GM21619 (cell line): ENCODE data around the gene TMEM18.

Experiments used
- ATAC-seq: cut with Tn5 transposase; IDR thresholded peaks from one replicate; pipeline ENCODE4 v1.9.1; 2021; ENCODE audit not compliant: unreplicated experiment

TMEM18 gene

DNA sequence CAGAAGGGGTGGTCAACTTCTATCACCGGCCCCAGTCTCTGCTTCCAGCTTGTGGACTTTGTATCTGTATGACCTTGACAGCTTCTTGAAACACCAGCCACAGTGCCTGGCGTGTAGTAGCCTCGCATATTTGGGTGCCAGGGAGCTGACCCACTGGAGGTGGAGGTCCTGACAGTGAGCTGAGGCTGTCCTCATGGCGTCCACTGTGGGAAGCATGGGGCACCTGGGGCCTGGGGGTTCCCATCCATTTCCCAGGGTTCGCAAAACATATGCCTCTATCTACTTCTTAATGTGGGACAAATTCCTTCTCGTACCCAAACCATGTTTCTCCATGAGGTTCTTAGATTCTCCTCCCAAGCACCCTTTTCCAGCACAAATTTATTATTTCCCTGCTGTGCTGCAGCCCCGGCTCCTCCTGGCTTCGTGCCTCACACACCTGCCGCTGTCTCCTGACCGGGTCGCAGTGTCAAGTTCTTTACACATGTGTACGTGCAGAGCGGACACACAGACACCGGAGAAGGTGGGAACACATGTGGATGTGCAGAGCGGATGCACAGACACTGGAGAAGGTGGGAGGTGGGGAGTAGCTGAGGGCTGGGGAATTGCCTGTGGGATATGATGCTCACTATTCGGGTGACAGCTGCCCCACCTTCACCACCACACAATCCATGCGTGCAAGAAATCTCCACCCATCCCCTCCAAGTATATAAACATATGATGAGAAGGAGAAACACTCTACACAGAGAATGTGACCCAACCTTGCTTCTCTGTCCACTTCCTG lies 23.4 kb downstream of the TMEM18 start:
- ATAC-seq: no peak

DNA sequence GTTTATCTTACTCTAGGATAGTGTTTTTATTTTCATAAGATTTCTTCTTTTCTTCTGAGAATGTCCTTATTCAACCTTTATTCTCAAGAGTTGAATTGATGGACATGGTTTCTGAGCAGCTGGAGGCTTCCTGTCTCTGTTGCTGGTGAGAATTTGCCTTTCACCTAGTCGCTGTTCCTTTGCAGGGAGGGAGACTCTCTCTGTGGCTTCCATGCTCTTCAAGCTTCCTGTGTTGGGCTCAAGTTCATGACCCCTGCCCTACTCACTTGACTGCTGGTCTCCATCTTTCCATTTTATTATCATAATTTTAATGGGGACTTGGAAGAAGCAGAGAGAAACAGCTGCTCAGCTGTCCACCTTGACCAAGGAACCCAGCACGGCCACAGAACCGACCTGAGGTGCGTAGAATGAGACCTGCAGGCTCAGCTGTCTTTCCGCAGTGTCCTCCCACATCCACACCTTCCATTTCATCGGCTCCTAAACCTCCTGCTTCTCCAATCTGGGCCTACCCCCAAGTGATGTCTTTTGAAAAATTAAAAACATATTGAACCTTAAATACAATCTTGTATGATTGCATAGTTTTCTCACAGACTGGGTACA lies 24.2 kb downstream of the TMEM18 start:
- no peak for ATAC-seq

DNA sequence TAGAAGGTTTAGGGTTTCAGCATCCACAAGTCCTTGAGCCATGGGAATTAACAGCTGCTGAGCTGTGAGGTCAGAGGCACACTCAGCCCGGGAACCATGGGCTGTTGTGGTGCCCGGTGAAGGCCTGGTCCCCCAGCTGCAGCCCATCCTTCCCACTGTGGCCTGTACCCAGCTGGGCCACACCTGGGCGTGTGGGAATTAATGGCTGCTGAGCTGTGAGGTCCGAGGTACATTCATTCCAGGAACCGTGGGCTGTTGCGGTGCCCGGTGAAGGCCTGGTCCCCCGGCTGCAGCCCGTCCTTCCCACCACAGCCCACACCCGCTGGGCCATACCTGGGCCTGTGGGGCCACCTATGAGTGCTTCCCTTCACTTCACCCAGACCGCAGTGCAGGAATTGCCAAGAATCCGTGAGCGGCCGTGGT lies 25.2 kb downstream of the TMEM18 start:
- ATAC-seq: no peak

DNA sequence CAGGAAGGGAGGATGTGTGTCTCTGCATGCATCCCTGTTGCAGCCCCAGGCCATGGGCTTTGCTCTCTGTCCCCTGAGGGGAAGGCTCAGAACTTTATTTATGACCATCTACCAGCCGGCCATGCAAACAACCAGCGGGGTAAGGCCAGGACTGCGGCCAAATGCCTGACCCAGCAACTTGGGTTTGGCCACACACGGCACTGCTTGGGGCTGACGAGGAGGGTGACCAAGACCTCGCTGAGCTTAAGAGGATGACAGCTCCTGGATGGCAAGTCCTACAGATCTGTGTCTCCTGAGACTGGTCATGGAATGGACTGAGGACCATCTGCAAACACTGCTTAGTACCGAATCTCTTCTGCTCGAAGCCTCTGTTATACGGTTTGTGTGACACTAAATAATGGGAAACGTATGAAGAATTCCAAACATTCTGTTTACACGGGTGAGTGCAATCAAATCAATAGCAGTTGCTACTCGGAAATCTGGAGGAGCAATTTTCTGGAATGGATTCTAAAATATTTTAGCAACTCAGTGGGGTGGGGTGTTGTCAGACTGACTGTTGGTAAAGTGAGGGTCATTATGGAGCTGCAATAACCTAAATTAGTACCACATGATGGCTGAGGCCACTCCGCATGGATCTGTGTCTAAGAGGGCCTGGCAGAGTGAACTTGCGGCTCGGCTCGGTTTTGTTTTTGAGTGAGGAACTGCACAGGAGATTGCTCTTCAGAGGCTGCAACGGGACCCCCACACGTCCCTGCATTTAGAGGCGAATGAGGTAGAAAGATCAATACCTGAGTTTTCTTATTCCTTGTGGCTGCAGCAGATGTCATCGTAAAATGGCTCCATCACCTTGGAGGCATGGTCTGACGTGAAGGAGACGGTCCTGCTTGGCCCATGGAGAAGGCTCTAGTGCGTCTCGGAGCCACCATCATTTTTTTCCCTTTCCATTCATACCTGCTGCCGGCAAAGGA lies 26.6 kb downstream of the TMEM18 start:
- ATAC-seq: no peak

DNA sequence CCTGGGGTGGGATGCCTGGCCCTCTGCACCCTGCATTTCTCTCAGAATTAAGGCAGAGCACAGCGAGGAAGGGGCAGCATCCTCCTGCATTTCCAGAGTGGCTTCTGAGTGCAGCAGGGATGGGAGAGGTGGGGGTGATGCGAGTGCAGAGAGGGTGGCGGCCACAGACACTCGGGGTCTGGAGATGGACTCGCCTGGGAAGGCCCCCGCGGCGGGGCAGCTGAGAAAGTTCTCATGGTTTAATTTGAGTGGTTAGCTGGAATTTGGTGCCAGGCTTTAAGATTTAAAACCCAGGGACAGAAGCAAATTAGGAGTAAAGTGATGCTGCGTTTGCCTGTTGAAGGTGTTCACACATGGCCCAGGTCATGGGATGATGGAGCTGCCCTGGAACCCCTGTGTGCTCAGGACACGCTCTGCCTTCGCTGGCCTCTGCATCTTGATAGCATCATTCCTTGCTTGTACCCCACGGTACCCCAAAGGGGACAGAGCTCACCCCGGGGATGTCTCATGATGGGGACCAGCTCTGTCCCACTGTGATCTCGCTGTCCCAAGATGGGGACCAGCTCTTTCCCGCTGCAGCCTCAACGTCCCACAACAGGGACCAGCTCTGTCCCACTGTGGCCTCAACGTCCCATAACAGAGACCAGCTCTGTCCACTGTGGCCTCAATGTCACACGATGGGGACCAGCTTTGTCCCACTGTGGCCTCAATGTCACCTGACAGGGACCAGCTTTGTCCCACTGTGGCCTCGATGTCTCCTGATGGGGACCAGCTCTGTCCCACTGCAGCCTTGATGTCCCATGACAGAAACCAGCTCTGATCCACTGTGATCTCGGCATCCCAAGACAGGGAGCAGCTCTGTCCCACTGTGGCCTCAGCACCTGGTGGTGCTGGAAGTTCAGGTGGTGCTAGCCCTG lies 27.5 kb downstream of the TMEM18 start:
- ATAC-seq: no peak

DNA sequence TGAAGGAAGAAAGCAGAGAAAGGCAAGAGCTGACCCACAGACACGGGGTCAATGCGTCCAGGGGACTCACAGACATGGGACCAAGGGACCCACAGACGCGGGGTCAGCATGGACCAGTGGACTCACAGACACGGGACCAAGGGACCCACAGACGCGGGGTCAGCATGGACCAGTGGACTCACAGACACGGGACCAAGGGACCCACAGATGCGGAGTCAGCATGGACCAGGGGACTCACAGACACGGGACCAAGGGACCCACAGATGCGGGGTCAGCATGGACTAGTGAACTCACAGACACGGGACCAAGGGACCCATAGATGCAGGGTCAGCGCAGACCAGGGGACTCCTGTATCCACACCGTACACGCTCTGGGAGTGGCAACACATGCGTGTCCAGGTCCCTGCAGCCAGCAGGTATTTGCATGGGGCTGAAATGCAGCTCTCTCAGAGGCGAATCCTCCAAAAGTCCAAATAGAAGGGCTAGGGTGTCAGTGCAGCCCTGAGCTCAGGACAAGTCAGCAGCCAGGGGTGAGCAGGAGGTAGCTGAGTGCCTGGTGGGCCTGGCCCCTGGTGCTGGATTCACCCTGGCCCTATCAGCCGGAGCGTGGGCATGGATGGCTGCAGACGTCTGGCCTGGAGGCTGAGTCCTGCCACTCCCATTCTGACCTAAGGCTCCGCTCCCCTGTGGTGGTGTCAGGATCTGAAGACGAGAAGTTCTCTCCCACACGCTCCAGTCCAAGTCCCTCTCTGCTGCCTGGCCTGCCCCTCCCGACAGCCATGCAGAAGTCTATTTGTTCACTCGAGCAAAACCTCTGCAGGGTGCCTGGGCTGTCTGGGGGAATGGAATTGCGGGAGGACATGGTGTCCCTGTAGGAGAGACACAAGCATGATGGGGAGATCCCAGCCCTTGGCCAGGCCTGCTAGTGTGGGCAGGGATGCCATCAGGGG lies 28.5 kb downstream of the TMEM18 start:
- ATAC-seq: no peak

DNA sequence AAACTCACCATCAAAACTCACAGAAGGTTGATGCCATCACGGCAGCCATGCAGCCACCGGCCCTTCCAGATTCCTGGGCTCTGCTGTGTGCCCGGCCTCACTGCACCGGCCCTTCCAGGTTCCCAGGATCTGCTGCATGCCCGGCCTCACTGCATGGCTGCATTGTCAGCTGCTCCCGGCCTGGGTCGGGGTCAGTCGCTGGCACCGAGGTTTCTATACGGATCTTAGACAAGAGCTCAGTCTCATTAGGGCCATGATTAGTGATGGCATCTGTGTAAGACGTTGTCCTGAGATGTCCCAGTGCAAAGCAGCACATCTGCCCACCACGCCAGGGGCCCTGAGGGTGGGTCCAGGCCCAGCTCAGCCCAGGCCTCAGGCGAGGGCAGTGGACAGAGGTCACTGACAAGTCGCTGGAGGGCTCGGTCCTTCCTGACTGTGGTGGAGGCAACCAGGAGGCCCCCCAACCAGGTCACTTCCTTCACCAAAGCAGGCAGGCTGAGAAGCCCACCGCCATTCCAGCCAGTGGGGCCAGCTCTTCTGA lies 29.4 kb downstream of the TMEM18 start:
- ATAC-seq: no peak

DNA sequence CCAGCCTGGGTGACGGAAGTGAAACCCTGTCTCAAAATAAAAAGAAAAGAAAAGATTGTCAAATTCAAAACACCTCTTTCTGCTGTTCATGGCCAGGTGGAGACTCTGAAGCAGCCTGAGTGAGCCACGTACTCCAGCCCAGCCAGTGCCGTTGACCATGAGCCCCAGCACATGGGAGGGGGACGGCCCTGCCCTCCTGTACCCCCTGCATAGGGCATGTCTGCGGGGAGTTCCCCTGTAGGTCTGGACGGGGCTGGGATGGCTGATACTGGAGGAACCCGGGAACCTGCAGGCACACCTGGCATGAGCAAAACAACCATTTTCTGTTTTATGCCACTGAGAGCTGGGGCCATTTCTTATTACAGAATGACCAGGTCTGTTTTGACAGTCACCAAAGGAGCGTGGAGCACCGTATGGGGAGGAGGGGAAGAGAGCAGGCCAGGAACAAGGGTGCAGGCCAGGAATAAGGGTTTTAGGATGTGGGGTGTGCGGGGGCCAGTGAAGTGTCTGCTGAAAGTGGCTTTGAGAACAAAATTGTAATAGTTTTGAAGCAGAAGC lies 30.1 kb downstream of the TMEM18 start:
- no peak for ATAC-seq

DNA sequence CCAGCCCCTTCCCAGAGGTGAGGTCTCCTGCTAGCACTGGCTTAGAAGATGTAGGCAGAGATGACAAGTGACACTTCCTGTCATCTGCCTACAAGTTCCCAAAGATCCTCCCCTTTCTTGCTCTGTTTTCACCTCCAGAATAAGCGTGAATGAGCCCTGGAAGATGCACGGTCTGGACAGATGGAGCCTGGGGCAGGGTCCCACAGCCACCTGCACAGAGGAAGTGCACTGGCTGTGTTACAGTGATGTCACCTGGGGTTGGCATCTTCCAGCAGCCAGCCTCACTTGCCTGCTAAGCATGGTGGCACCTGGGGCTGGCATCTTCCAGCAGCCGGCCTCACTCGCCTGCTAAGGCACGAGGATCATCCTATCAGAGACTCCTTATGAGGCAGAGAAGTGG lies 32.3 kb downstream of the TMEM18 start:
- no peak for ATAC-seq

DNA sequence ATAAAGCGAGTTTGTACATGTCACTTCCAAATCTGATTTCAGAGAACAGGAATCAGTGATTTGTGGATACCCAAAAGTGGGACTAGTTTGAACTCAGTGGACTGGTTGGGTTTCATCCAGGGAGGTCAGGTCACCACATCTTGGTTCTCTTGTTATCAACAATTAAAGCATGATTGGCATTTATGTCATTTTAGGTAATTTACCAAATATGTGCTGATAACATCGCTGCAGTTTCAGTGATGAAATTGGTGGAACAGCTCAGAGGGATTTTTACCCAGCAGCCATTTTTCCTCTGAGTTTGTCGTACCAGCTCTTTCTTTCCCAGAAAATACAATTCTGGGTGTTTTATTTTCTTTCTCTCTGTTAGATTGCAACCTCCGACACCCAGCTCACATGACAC lies 33.4 kb downstream of the TMEM18 start:
- no peak for ATAC-seq

DNA sequence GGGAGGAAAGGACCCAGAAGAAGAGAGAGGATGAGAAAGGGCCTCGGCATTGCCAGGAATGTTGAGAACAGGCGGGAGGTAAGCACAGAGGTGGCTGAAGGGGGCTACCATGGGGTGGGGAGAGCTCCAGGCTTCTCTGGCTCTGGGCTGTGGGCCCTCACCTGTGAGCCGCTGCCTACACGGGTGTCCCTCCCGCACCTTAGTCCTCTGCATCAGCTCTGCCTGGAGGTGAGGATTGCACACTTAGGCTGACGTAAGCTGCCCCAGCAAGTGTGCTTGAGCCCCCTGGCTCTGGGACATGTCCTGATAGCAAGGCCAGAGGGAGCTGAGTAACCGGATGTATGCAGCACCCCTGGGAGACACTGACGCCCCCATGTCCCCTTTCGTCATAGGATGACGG lies 33.9 kb downstream of the TMEM18 start:
- ATAC-seq: no peak

DNA sequence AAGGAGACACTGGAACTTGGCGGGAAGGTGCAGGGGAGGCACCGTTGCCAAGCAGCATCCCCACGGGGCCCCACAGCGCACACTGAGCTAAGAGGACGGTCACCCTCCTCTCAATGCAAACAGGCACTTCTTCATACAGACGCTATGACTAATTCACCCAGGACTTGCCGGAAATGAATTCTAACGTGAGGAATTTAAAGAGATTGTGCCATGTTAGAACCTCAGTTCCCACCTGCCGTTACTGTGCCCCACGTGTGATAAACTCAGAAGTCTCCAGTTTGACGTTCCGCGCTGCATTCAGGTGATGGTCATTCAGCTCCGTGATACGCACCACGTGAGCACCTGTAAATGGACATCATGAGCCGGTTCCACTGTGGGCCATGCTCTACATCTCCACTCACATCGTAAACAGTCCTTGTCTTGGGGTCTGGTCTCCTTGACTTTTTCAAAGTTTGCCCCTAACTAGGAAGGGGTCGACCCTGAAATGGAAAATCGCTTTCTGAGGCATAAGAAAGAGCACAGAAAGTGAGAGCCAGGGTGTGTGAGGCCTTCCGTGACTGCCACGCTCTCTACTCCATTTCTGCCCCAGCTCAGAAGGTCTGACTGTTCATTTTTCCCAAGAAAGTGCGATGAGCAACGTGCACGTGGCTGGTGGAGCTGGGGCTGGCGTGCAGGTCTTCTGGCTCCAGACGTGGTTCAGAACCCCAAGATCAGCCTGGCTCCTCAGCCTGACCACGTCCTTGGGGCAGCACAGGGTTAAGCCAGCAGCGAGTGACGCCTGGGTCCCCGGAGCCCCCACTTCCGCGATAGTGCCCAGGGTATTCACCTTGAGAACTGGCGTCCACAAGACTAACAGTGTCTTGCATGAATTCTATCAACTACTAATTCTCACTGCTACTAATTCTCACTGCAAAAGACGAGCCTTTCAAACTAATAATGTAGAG lies 35.1 kb downstream of the TMEM18 start:
- ATAC-seq: no peak

DNA sequence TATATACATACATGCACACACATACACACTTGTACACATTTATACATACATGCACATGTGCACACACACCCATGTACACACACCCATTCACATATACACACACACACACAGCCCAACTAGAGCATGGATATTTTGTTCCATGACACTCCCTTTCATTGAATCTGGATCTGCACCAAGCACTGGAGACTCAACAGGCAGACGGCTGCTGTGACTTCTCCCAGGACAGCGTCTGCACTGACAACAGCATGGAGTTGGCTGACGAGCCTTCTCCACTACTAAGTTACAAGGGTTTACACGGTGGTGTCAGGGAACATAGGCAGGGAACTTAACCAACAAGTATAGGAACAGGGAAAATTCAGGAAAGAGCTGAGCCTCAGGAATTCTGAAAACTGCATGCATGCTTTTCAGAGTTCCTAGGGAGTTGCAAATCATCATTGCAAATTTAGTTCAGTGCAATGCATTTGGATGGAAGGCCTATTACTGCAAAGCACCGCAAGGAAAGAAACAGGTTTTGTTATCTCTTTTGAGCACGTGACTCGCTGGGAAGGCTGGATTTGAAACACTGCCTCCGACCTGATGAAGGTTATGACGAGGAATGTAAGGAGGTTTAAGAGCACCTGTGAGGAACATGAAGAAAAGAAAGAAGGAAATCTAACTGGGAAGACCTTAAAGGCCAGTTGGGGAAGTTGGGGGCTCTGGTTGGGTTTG lies 35.9 kb downstream of the TMEM18 start:
- ATAC-seq: no peak

DNA sequence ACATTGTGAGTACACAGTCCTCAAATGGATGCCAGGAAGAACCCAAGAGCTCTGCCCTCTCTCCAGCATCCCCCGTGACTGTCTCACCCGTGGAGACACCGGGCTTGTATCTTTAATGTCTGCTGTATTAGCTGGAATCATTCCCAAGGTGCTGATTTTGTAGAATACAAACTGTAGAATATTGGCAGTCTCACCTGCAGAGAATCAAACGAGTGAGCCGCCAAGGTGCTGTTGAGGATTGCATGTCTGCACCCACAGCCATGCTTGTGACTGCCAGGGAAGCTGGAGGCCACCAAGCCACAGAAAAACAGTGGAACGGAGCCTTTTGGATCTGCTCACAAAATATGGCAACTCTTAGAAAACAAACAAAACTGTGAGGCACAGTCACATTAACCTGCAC lies 37.5 kb downstream of the TMEM18 start:
- ATAC-seq: no peak

DNA sequence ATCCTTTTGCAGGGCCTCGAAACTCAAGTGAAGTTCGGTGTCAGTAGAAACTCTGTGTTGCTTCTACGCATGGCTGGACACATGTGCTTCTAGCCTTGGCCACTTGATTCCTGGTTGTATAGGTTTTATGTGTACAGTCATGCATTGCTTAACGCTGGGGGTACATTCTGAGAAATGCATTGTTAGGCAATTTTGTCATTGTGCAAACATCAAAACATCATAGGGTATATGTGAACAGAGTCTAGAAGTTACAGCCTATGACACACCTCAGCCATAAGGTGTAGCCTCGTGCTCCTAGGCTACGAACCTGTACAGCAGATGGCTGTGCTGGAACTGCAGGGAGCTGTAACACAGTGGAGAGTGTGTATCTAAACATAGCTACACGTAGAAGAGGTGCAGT lies 39.4 kb downstream of the TMEM18 start:
- no peak for ATAC-seq

DNA sequence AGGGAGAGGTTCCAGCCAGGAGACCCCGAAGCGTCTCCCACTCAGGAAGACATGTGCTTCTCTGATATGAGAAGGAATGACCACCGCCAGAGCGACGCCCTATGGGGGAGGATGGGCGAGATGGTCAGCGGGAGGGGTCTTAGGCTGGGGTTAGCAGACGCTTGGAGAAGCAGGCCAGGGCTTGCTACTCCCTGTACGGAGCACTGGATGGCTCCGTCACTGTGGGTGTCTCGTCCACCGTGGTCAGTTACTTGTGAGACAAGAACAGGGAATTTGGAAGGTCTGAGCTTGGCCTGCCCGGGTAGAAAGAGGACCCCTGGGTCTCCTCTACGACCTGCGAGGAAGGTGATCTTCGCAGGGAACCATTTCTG lies 39.8 kb downstream of the TMEM18 start:
- no peak for ATAC-seq
